ENCODE results near the gene ADAM22.

DNA sequence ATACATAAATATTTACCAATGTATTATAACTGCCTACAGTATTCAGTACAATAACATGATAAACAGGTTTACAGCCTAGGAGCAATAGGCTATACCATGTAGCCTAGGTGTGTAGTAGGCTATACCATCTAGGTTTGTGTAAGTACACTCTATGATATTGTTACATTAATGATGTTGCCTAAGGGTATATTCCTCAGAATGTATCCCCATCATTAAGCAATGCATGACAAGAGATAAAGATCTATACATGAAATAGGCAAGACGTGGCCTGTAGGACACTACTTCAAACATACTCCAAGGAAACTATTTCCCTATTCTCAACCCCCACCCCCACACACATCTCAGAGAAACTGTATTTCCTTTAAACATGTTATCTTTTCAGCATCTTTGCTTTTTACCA, 15.3 kb upstream of the ADAM22 start:
- TF ChIP-seq, protein P1, sequence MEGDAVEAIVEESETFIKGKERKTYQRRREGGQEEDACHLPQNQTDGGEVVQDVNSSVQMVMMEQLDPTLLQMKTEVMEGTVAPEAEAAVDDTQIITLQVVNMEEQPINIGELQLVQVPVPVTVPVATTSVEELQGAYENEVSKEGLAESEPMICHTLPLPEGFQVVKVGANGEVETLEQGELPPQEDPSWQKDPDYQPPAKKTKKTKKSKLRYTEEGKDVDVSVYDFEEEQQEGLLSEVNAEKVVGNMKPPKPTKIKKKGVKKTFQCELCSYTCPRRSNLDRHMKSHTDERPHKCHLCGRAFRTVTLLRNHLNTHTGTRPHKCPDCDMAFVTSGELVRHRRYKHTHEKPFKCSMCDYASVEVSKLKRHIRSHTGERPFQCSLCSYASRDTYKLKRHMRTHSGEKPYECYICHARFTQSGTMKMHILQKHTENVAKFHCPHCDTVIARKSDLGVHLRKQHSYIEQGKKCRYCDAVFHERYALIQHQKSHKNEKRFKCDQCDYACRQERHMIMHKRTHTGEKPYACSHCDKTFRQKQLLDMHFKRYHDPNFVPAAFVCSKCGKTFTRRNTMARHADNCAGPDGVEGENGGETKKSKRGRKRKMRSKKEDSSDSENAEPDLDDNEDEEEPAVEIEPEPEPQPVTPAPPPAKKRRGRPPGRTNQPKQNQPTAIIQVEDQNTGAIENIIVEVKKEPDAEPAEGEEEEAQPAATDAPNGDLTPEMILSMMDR (IDR thresholded peaks at IDR 0.05; ENCODE audit: poor library complexity) = no peak
- no peak for TF ChIP-seq EZH2 (IDR thresholded peaks at IDR 0.05; ENCODE audit: borderline replicate concordance)

All from hepatocyte (in vitro differentiated cells).